Measurements from ENCODE around the gene RBM47.

RBM47 gene

GRCh38 chr4:40572692-40573310 is 56.9 kb downstream of the RBM47 start:
- Histone ChIP-seq H3K27ac (ENCODE audit: extremely low read depth, low read depth, low read length) (no peak overlapping the region), H3K36me3 (ENCODE audit: control insufficient read depth in 2 of 2, insufficient read depth in 1 of 2, low read length in 2 of 2) (no peaks in the 10 kb centered on the region), H3K4me3 (ENCODE audit: low read depth, low read length) (no peak overlapping the region), H3K4me1 (ENCODE audit: control insufficient read depth, insufficient read depth, low read length) (no peaks in the 10 kb centered on the region; the same call in 1 of the 2 replicates), H3K9me3 (ENCODE audit: control insufficient read depth, insufficient read depth, low read depth, low read length) (no peaks in the 10 kb centered on the region)
- ChIA-PET POLR2A (interaction anchor here (0.5 kb wide), 1 partner anchor 46 kb away, joined by 4 read pairs; no protein-coding TSS in a partner anchor), CTCF (interaction anchor here (0.6 to 0.7 kb wide), 2 partner anchors 27 to 191 kb away, joined by 3 read pairs; no protein-coding TSS in a partner anchor)
- TF ChIP-seq ZNF239 (tag by site-specific recombination; IDR thresholded peaks at IDR 0.05), result no peak
- TF ChIP-seq ZNF280C (tag by site-specific recombination; IDR thresholded peaks at IDR 0.05), result no peak
- TF ChIP-seq ZNF23 (tag by site-specific recombination; IDR thresholded peaks at IDR 0.05; ENCODE audit: borderline replicate concordance), result no peak
- no peak for TF ChIP-seq BCL11A (tag by site-specific recombination; IDR thresholded peaks at IDR 0.05; ENCODE audit: low read depth)

GRCh38 chr4:40571208-40571607 is 58.5 kb downstream of the RBM47 start:
- TF ChIP-seq ZNF549 (tag by site-specific recombination; IDR thresholded peaks at IDR 0.05) (no peak), ZEB2 (tag by site-specific recombination; IDR thresholded peaks at IDR 0.05) (no peak), SP2 (tag by site-specific recombination; IDR thresholded peaks at IDR 0.05) (no peak), ZNF704 (tag by site-specific recombination; IDR thresholded peaks at IDR 0.05) (no peak), ZNF654 (tag by site-specific recombination; IDR thresholded peaks at IDR 0.05; ENCODE audit: low read depth) (no peak), ZBTB20 (tag by site-specific recombination; IDR thresholded peaks at IDR 0.05) (no peak), ZBTB11 (tag by site-specific recombination; conservative IDR thresholded peaks at IDR 0.05; ENCODE audit: low read depth) (no peak), RBAK (tag by site-specific recombination; IDR thresholded peaks at IDR 0.05) (no peak), ZNF138 (tag by site-specific recombination; IDR thresholded peaks at IDR 0.05; ENCODE audit: borderline replicate concordance) (no peak), ZNF529 (tag by site-specific recombination; IDR thresholded peaks at IDR 0.05; ENCODE audit: insufficient replicate concordance) (no peak), ZSCAN23 (tag by site-specific recombination; IDR thresholded peaks at IDR 0.05) (no peak), ZNF404 (tag by site-specific recombination; IDR thresholded peaks at IDR 0.05) (no peak), ZNF707 (tag by site-specific recombination; IDR thresholded peaks at IDR 0.05) (no peak), YY1 (tag by site-specific recombination; IDR thresholded peaks at IDR 0.05) (no peak)
- CTCF ChIA-PET, result no interaction called here
- H3K27ac ChIP-seq (ENCODE audit: extremely low read depth, low read depth, low read length), result no peak overlapping the region
- POLR2A ChIA-PET, result no interaction called here
- no peak overlapping the region for H3K4me3 ChIP-seq (ENCODE audit: low read depth, low read length)
- no peaks in the 10 kb centered on the region for H3K36me3 ChIP-seq (ENCODE audit: control insufficient read depth in 2 of 2, insufficient read depth in 1 of 2, low read length in 2 of 2)
- no peaks in the 10 kb centered on the region for H3K4me1 ChIP-seq (ENCODE audit: control insufficient read depth, insufficient read depth, low read length)
- H3K9me3 ChIP-seq (ENCODE audit: control insufficient read depth, insufficient read depth, low read depth, low read length), result no peaks in the 10 kb centered on the region
